MM.1S (cell line): ENCODE data around the gene NFKB1.

Experiments used
- CTCF ChIP-seq: fragments of 300-600 bp; sonication (generic); IDR thresholded peaks from 2 replicates; pipeline ENCODE4 v1.5.1; 2016; ENCODE audit warnings: antibody characterized with exemption, low read length, mixed read lengths
- EZH2 ChIP-seq: fragments of 300-600 bp; sonication (generic); optimal IDR thresholded peaks from 2 replicates; pipeline ENCODE3; 2017; ENCODE audit warnings: low read depth, mild to moderate bottlenecking, antibody characterized with exemption, low read length, mixed read lengths
- EZH2phosphoT487 ChIP-seq: fragments of 300-600 bp; sonication (generic); IDR thresholded peaks from 2 replicates; pipeline ENCODE4 v1.6.1; 2018; ENCODE audit warnings: antibody characterized with exemption, low read length

- TF ChIP-seq CTCF = no peak
- TF ChIP-seq EZH2 = no peak
- TF ChIP-seq EZH2phosphoT487 = no peak
These were observed 51.6 kb downstream of the NFKB1 start for GRCh38 chr4:102552781-102553180.
